CD14-positive monocyte (primary cell): ENCODE data around the gene ADPRS. TPM values are rescaled to one million over a fixed set of nuclear protein-coding genes. Genes with fewer than 3 reads are reported as not detected.

ENCODE experiments used
- DNase-seq, 3 donors: peaks; one replicate each; pipeline ENCODE4 v3.0.0-alpha.2; 2011 to 2022
- H2AFZ ChIP-seq: 2 replicates; pipeline ENCODE4 v1.6.0; 2012; ENCODE audit warnings: mild to moderate bottlenecking, low read depth, low read length, inconsistent platforms; ENCODE audit not compliant: insufficient read depth, poor library complexity, severe bottlenecking
- H3K27ac ChIP-seq, 2 donors: 1 replicate in 1 of 2; 2 replicates in 1 of 2; pipeline ENCODE4 v1.5.1; 2012 to 2013; ENCODE audit warnings: low read length in 2 of 2, control low read depth in 1 of 2, inconsistent platforms in 1 of 2, low read depth in 1 of 2, mild to moderate bottlenecking in 1 of 2
- H3K27me3 ChIP-seq, 2 donors: one replicate each; pipeline versions ENCODE4 v1.6.0 to v1.6.1; 2011 to 2013; ENCODE audit warnings: low read length in 2 of 2; ENCODE audit not compliant: control insufficient read depth in 2 of 2, insufficient read depth in 2 of 2
- H3K36me3 ChIP-seq, 2 donors: replicated peaks in 1 of 2; 1 replicate in 1 of 2; 2 replicates in 1 of 2; pipeline versions ENCODE4 v1.5.1 to v1.6.1; 2012 to 2013; ENCODE audit warnings: low read length in 2 of 2, control low read depth in 1 of 2, inconsistent platforms in 1 of 2, mild to moderate bottlenecking in 1 of 2; ENCODE audit not compliant: insufficient read depth in 2 of 2, control insufficient read depth in 1 of 2
- H3K4me1 ChIP-seq, 2 donors: 1 replicate in 1 of 2; 2 replicates in 1 of 2; pipeline versions ENCODE4 v1.5.1 to v1.6.1; 2012 to 2013; ENCODE audit warnings: low read length in 2 of 2, control low read depth in 1 of 2, inconsistent platforms in 1 of 2, mild to moderate bottlenecking in 1 of 2, moderate library complexity in 1 of 2; ENCODE audit not compliant: insufficient read depth in 2 of 2, control insufficient read depth in 1 of 2
- H3K4me2 ChIP-seq: replicated peaks from 2 replicates; pipeline ENCODE3; 2012; ENCODE audit warnings: low read length, moderate library complexity, mild to moderate bottlenecking; ENCODE audit not compliant: poor library complexity, severe bottlenecking; ENCODE audit errors: extremely low read depth
- H3K4me3 ChIP-seq, 3 experiments: fragments of 200-600 bp in 1 of 3; sonication (generic) in 1 of 3; replicated peaks in 1 of 3; 1 replicate in 2 of 3; 2 replicates in 1 of 3; pipeline ENCODE4 v1.5.1; 2011 to 2013; ENCODE audit warnings: low read length in 3 of 3, mild to moderate bottlenecking in 3 of 3, control low read depth in 2 of 3, low read depth in 2 of 3, inconsistent platforms in 1 of 3, moderate library complexity in 1 of 3
- H3K79me2 ChIP-seq: 2 replicates; pipeline ENCODE4 v1.6.0; 2012; ENCODE audit warnings: mild to moderate bottlenecking, control low read depth, inconsistent platforms, low read length, moderate library complexity; ENCODE audit not compliant: insufficient read depth
- H3K9ac ChIP-seq: 2 replicates; pipeline ENCODE4 v1.6.0; 2017; ENCODE audit warnings: low read length, mild to moderate bottlenecking; ENCODE audit not compliant: insufficient read depth, poor library complexity, severe bottlenecking
- H3K9me3 ChIP-seq, 2 donors: replicated peaks in 1 of 2; 1 replicate in 1 of 2; 2 replicates in 1 of 2; pipeline versions ENCODE4 v1.5.1 to v1.6.1; 2012 to 2013; ENCODE audit warnings: low read length in 2 of 2, control low read depth in 1 of 2; ENCODE audit not compliant: control insufficient read depth in 1 of 2, insufficient read depth in 1 of 2
- H4K20me1 ChIP-seq: 2 replicates; pipeline ENCODE4 v1.6.0; 2012; ENCODE audit warnings: mild to moderate bottlenecking, low read length, control low read depth, moderate library complexity; ENCODE audit not compliant: insufficient read depth
- H3K27ac Mint-ChIP-seq, 7 donors: one replicate each; pipeline ENCODE4 v1.8.0; 2020; ENCODE audit warnings: mild to moderate bottlenecking in 7 of 7, mixed read lengths in 7 of 7, moderate library complexity in 6 of 7, inconsistent platforms in 2 of 7
- H3K27me3 Mint-ChIP-seq, 3 donors: one replicate each; pipeline ENCODE4 v1.8.0; 2021 to 2022; ENCODE audit warnings: low read depth in 3 of 3, mild to moderate bottlenecking in 3 of 3, mixed read lengths in 3 of 3, moderate library complexity in 3 of 3, inconsistent platforms in 1 of 3
- H3K36me3 Mint-ChIP-seq, 2 donors: one replicate each; pipeline ENCODE4 v1.8.0; 2020; ENCODE audit warnings: mixed read lengths in 2 of 2, inconsistent platforms in 1 of 2, mild to moderate bottlenecking in 1 of 2
- H3K4me1 Mint-ChIP-seq: one replicate; pipeline ENCODE4 v1.8.0; 2020; ENCODE audit warnings: mild to moderate bottlenecking, mixed read lengths
- H3K4me3 Mint-ChIP-seq, 2 donors: one replicate each; pipeline ENCODE4 v1.8.0; 2020; ENCODE audit warnings: mild to moderate bottlenecking in 2 of 2, mixed read lengths in 2 of 2, moderate library complexity in 1 of 2
- H3K9me3 Mint-ChIP-seq, 7 donors: one replicate each; pipeline ENCODE4 v1.8.0; 2020 to 2022; ENCODE audit warnings: mixed read lengths in 7 of 7, mild to moderate bottlenecking in 6 of 7, moderate library complexity in 6 of 7, inconsistent platforms in 2 of 7
- WGBS: methylation state at CpG from one replicate; pipeline ENCODE4 v1.1.5; 2013; ENCODE audit warnings: missing lambda C conversion rate; ENCODE audit not compliant: insufficient coverage; 5-methylcytosine and 5-hydroxymethylcytosine counted together
- intact Hi-C, 2 donors: fragments of 100-400 bp; cut with micrococcal nuclease; formaldehyde crosslinking; loops; one replicate each; pipeline versions ENCODE4 v1.15.0 to v1.15.1; 2023
- polyA plus RNA-seq, 3 donors: library from polyadenylated mRNA; depleted of rRNA in 1 of 3; unstranded in 2 of 3; stranded (reverse) in 1 of 3; fragments of 300-500 nt in 2 of 3; fragments of >200 nt in 1 of 3; fragmentation: Illumina TruSeq in 2 of 3; gene quantifications; 1 replicate in 2 of 3; 2 replicates in 1 of 3; pipeline ENCODE4 v1.2.3, GENCODE V29; 2012 to 2021
- TF ChIP-seq, protein P1 (sequence below): fragments of 200-600 bp; IDR thresholded peaks from one replicate; pipeline ENCODE4 v1.8.0; 2022; ENCODE audit warnings: antibody characterized with exemption, mild to moderate bottlenecking

ADPRS gene
- polyA plus RNA-seq, 3 donors: 13.4 to 30.6 (median 21.9) TPM

DNA sequence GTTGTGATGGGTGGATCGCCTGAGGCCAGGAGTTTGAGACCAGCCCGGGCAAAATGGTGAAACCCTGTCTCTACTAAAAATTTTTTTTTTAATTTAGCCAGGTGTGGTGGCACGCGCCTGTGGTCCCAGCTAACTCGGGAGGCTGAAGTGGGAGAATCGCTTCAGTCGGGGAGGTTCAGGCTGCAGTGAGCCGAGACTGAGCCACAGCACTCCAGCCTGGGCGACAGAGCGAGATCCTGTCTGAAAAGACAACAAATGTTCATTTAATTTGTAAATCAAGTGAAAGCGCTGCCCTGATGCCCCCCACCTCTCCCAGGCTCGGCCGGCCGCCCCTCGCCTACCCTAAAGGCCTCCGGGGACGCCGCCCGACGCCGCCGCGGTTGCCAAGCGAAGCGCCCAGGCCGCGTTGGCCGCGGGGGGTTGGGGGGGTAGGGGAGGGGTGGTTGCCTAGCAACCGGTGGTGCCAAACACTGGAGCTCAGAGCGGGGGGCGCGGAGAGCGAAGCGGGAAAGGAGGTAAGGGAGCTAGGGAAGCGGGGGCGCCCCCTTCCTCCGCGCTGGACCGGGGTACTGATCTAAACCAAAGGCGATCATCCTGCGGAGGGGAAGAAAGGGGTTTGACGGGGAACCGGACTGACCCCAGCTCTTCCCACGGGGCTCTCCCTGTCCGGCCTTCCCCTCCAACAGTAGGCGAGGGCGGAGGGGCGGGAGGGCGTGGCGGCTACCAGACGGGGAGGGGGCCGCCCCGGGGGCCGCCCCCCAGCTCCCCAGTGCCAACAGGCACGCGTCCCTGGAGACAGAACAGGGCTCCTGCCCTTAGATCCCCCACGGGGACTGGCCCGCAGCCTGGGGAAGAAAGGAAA, 4.8 kb upstream of the ADPRS start, which contains the start of gene TEKT2:
TSS of gene TEKT2 (plus strand) at position 460 of the 862 bp plus-strand sequence. CDS start 828 bp downstream, outside the sequence.
- Mint-ChIP-seq H3K4me3 (peak within 1 kb of the TSS; percentile 71 to 86), H3K27ac (peak within 1 kb of the TSS in 2 of 7 donors; percentile 2 to 74), H3K9me3 (peaks cover 0 to 3% (median 0%) of the 10 kb centered on the region in 7 donors), H3K4me1 (peaks cover 11% of the 10 kb centered on the region), H3K27me3 (peaks cover 19 to 28% (median 27%) of the 10 kb centered on the region in 3 donors), H3K36me3 (no peaks in the 10 kb centered on the region)
- 26% methylated on average over 24 of the region's 59 CpGs for WGBS
- H3K9me3 ChIP-seq: no peaks in the 10 kb centered on the region
- peak in 2 of 3 donors; percentile 37 to 53 for DNase-seq
- H3K79me2 ChIP-seq: peaks cover 2% of the 10 kb centered on the region
- H3K27me3 ChIP-seq: peaks cover 0 to 21% of the 10 kb centered on the region in 2 donors
- H3K4me1 ChIP-seq: peaks cover 17 to 19% of the 10 kb centered on the region in 2 donors
- H4K20me1 ChIP-seq: no peaks in the 10 kb centered on the region
- H3K27ac ChIP-seq: no peak within 1 kb of the TSS
- TF ChIP-seq, protein P1, sequence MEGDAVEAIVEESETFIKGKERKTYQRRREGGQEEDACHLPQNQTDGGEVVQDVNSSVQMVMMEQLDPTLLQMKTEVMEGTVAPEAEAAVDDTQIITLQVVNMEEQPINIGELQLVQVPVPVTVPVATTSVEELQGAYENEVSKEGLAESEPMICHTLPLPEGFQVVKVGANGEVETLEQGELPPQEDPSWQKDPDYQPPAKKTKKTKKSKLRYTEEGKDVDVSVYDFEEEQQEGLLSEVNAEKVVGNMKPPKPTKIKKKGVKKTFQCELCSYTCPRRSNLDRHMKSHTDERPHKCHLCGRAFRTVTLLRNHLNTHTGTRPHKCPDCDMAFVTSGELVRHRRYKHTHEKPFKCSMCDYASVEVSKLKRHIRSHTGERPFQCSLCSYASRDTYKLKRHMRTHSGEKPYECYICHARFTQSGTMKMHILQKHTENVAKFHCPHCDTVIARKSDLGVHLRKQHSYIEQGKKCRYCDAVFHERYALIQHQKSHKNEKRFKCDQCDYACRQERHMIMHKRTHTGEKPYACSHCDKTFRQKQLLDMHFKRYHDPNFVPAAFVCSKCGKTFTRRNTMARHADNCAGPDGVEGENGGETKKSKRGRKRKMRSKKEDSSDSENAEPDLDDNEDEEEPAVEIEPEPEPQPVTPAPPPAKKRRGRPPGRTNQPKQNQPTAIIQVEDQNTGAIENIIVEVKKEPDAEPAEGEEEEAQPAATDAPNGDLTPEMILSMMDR: no peak
- intact Hi-C loops: no loop called here
- H3K4me3 ChIP-seq: peak within 1 kb of the TSS; percentile 18 to 73 (median 38)
- peak within 1 kb of the TSS; percentile 92 for H2AFZ ChIP-seq
- H3K36me3 ChIP-seq: no peaks in the 10 kb centered on the region
- peak within 1 kb of the TSS; percentile 86 for H3K4me2 ChIP-seq
- H3K9ac ChIP-seq: peak within 1 kb of the TSS; percentile 60

DNA sequence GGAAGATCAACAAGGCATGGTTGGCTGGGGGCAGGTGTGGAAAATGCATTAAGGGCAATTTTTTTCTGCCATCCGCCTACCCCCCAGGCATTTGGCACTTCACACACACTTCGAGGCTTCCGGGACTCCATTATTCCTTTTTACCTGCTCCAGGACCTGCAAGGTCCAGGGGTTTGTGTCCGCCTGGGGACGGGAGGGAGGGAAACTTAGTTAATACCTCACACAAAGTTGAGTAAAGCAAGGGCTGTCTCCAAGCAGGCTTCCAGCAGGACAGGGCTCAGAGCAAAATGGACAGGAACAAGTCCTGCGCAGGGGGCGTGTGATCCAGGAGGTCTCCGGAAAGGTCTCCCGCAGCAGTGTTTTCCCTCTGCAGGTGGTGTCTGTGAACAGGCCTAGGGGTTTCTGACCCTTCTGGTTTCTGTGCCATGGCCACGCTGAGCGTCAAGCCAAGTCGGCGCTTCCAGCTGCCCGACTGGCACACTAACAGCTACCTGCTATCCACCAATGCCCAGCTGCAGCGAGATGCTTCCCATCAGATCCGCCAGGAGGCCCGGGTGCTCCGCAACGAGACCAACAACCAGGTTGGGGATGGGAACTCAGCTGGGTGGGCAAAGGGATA, 4.1 kb upstream of the ADPRS start:
- Mint-ChIP-seq H3K4me1 (peaks cover 16% of the 10 kb centered on the region), H3K36me3 (no peaks in the 10 kb centered on the region), H3K9me3 (peaks cover 0 to 3% (median 0%) of the 10 kb centered on the region in 7 donors), H3K27ac (peak overlapping the region in 1 of 7 donors; percentile 74), H3K4me3 (peak overlapping the region; percentile 71 to 86), H3K27me3 (peaks cover 18 to 28% (median 27%) of the 10 kb centered on the region in 3 donors)
- peaks cover 9% of the 10 kb centered on the region for H3K79me2 ChIP-seq
- DNase-seq: no peak
- H3K36me3 ChIP-seq: no peaks in the 10 kb centered on the region
- peaks cover 0 to 21% of the 10 kb centered on the region in 2 donors for H3K27me3 ChIP-seq
- H3K4me2 ChIP-seq: peak overlapping the region; percentile 86
- peak overlapping the region; percentile 60 for H3K9ac ChIP-seq
- peak overlapping the region; percentile 92 for H2AFZ ChIP-seq
- H3K4me3 ChIP-seq: peak overlapping the region; percentile 18 to 73 (median 38)
- H3K4me1 ChIP-seq: peaks cover 22 to 23% of the 10 kb centered on the region in 2 donors
- WGBS: 82% methylated on average over 9 of the region's 19 CpGs
- TF ChIP-seq, protein P1: no peak
- H3K9me3 ChIP-seq: no peaks in the 10 kb centered on the region
- H3K27ac ChIP-seq: no peak overlapping the region
- intact Hi-C loops: no loop called here
- no peaks in the 10 kb centered on the region for H4K20me1 ChIP-seq
